ES-I3 (cell line): ENCODE results near the gene CHMP3.

Experiments
- H3K36me3 ChIP-seq: 2 replicates; pipeline ENCODE4 v1.6.1; 2013; ENCODE audit warnings: mild to moderate bottlenecking, low read length, control low read depth, moderate library complexity; ENCODE audit not compliant: insufficient read depth
- H3K4me1 ChIP-seq: 2 replicates; pipeline ENCODE4 v1.6.1; 2013; ENCODE audit warnings: mild to moderate bottlenecking, control low read depth, low read length; ENCODE audit not compliant: insufficient read depth
- H3K9ac ChIP-seq: 2 replicates; pipeline ENCODE4 v1.6.1; 2013; ENCODE audit warnings: low read depth, mild to moderate bottlenecking, low read length, moderate library complexity
- H3K9me3 ChIP-seq: 2 replicates; pipeline ENCODE4 v1.6.1; 2013; ENCODE audit warnings: mild to moderate bottlenecking, low read length, moderate library complexity; ENCODE audit not compliant: control insufficient read depth, insufficient read depth

CHMP3 gene

GRCh38 chr2:86543335-86543734, 19.9 kb downstream of the CHMP3 start:
- peaks cover 18% of the 10 kb centered on the region; the same call in 1 of the 2 replicates for H3K9me3 ChIP-seq
- H3K4me1 ChIP-seq = no peaks in the 10 kb centered on the region
- no peak overlapping the region for H3K9ac ChIP-seq
- no peaks in the 10 kb centered on the region for H3K36me3 ChIP-seq

GRCh38 chr2:86542814-86543213, 20.4 kb downstream of the CHMP3 start:
- H3K9ac ChIP-seq = no peak overlapping the region
- no peaks in the 10 kb centered on the region for H3K4me1 ChIP-seq
- H3K36me3 ChIP-seq = no peaks in the 10 kb centered on the region
- H3K9me3 ChIP-seq = peaks cover 18% of the 10 kb centered on the region; the same call in 1 of the 2 replicates

GRCh38 chr2:86541334-86541733, 21.9 kb downstream of the CHMP3 start:
- no peaks in the 10 kb centered on the region for H3K36me3 ChIP-seq
- H3K9me3 ChIP-seq = peaks cover 15% of the 10 kb centered on the region; the same call in 1 of the 2 replicates
- no peak overlapping the region for H3K9ac ChIP-seq
- H3K4me1 ChIP-seq = no peaks in the 10 kb centered on the region

GRCh38 chr2:86533589-86533988, 29.7 kb downstream of the CHMP3 start:
- H3K9ac ChIP-seq = no peak overlapping the region
- no peaks in the 10 kb centered on the region for H3K36me3 ChIP-seq
- peaks cover 5% of the 10 kb centered on the region; the same call in 1 of the 2 replicates for H3K9me3 ChIP-seq
- H3K4me1 ChIP-seq = no peaks in the 10 kb centered on the region

GRCh38 chr2:86525421-86526340, 37.6 kb downstream of the CHMP3 start:
- Histone ChIP-seq H3K9me3 (no peaks in the 10 kb centered on the region), H3K9ac (no peak overlapping the region), H3K4me1 (no peaks in the 10 kb centered on the region), H3K36me3 (no peaks in the 10 kb centered on the region; the same call in 1 of the 2 replicates)

- H3K9ac ChIP-seq = no peak overlapping the region
- no peaks in the 10 kb centered on the region for H3K4me1 ChIP-seq
- peaks cover 4% of the 10 kb centered on the region; the same call in 1 of the 2 replicates for H3K9me3 ChIP-seq
- H3K36me3 ChIP-seq = no peaks in the 10 kb centered on the region; the same call in 1 of the 2 replicates
These were observed 39.8 kb downstream of the CHMP3 start for GRCh38 chr2:86523491-86523890.

- no peaks in the 10 kb centered on the region; the same call in 1 of the 2 replicates for H3K36me3 ChIP-seq
- peaks cover 4% of the 10 kb centered on the region; the same call in 1 of the 2 replicates for H3K9me3 ChIP-seq
- H3K4me1 ChIP-seq = no peaks in the 10 kb centered on the region
- no peak overlapping the region for H3K9ac ChIP-seq
These were observed 40.5 kb downstream of the CHMP3 start for GRCh38 chr2:86522711-86523110.

- no peaks in the 10 kb centered on the region; the same call in 1 of the 2 replicates for H3K36me3 ChIP-seq
- H3K9me3 ChIP-seq = peaks cover 4% of the 10 kb centered on the region; the same call in 1 of the 2 replicates
- no peaks in the 10 kb centered on the region for H3K4me1 ChIP-seq
- H3K9ac ChIP-seq = no peak overlapping the region
These were observed 41.3 kb downstream of the CHMP3 start for GRCh38 chr2:86521922-86522321.

GRCh38 chr2:86520153-86520552, 43.1 kb downstream of the CHMP3 start:
- H3K9ac ChIP-seq = no peak overlapping the region
- no peaks in the 10 kb centered on the region for H3K4me1 ChIP-seq
- peaks cover 4% of the 10 kb centered on the region; the same call in 1 of the 2 replicates for H3K9me3 ChIP-seq

GRCh38 chr2:86519349-86519748, 43.9 kb downstream of the CHMP3 start:
- Histone ChIP-seq H3K9ac (no peak overlapping the region), H3K36me3 (no peaks in the 10 kb centered on the region), H3K9me3 (peaks cover 4% of the 10 kb centered on the region; the same call in 1 of the 2 replicates), H3K4me1 (no peaks in the 10 kb centered on the region)

More at GRCh38 chr2:86520153-86520552, 43.1 kb downstream of the CHMP3 start:
- H3K36me3 ChIP-seq = no peaks in the 10 kb centered on the region

GRCh38 chr2:86518481-86518880, 44.8 kb downstream of the CHMP3 start:
- H3K4me1 ChIP-seq = no peaks in the 10 kb centered on the region
- peaks cover 4% of the 10 kb centered on the region; the same call in 1 of the 2 replicates for H3K9me3 ChIP-seq
- no peak overlapping the region for H3K9ac ChIP-seq
- no peaks in the 10 kb centered on the region for H3K36me3 ChIP-seq

- H3K36me3 ChIP-seq = no peaks in the 10 kb centered on the region; the same call in 1 of the 2 replicates
- H3K4me1 ChIP-seq = no peaks in the 10 kb centered on the region
- H3K9ac ChIP-seq = no peak overlapping the region
These were observed 49.1 kb downstream of the CHMP3 start for GRCh38 chr2:86513948-86514660.

GRCh38 chr2:86512892-86513291, 50.4 kb downstream of the CHMP3 start:
- Histone ChIP-seq H3K36me3 (no peaks in the 10 kb centered on the region; the same call in 1 of the 2 replicates), H3K4me1 (no peaks in the 10 kb centered on the region), H3K9ac (no peak overlapping the region), H3K9me3 (no peaks in the 10 kb centered on the region)

More at GRCh38 chr2:86513948-86514660, 49.1 kb downstream of the CHMP3 start:
- no peaks in the 10 kb centered on the region for H3K9me3 ChIP-seq

GRCh38 chr2:86512034-86512433, 51.2 kb downstream of the CHMP3 start:
- H3K9ac ChIP-seq = no peak overlapping the region
- H3K9me3 ChIP-seq = no peaks in the 10 kb centered on the region
- no peaks in the 10 kb centered on the region; the same call in 1 of the 2 replicates for H3K36me3 ChIP-seq
- no peaks in the 10 kb centered on the region for H3K4me1 ChIP-seq
